DND-41 (cell line): ENCODE measurements around the gene SLC35D1.

ENCODE experiments used
- EZH2 ChIP-seq: IDR thresholded peaks from 3 replicates; pipeline ENCODE4 v1.6.1; 2012; ENCODE audit warnings: borderline replicate concordance, low read depth, mild to moderate bottlenecking, moderate library complexity, low read length, inconsistent platforms; ENCODE audit not compliant: severe bottlenecking
- TF ChIP-seq, protein P1 (sequence below): IDR thresholded peaks from 2 replicates; pipeline ENCODE4 v1.5.1; 2012; ENCODE audit warnings: borderline replicate concordance, low read length, moderate library complexity, mild to moderate bottlenecking; ENCODE audit not compliant: poor library complexity, severe bottlenecking; ENCODE audit errors: extremely low read depth

GRCh38 chr1:66981679-66982078 lies 72.3 kb downstream of the SLC35D1 start:
- TF ChIP-seq, protein P1, sequence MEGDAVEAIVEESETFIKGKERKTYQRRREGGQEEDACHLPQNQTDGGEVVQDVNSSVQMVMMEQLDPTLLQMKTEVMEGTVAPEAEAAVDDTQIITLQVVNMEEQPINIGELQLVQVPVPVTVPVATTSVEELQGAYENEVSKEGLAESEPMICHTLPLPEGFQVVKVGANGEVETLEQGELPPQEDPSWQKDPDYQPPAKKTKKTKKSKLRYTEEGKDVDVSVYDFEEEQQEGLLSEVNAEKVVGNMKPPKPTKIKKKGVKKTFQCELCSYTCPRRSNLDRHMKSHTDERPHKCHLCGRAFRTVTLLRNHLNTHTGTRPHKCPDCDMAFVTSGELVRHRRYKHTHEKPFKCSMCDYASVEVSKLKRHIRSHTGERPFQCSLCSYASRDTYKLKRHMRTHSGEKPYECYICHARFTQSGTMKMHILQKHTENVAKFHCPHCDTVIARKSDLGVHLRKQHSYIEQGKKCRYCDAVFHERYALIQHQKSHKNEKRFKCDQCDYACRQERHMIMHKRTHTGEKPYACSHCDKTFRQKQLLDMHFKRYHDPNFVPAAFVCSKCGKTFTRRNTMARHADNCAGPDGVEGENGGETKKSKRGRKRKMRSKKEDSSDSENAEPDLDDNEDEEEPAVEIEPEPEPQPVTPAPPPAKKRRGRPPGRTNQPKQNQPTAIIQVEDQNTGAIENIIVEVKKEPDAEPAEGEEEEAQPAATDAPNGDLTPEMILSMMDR: peak; percentile 48
- TF ChIP-seq EZH2: no peak
